ENCODE results near the gene CLINT1.

- no peak for TF ChIP-seq SP1 (CRISPR knock-in tag; conservative IDR thresholded peaks at IDR 0.05)
- no peak for TF ChIP-seq NR3C1 (CRISPR knock-in tag; conservative IDR thresholded peaks at IDR 0.05; ENCODE audit: low read depth)
- no peak for TF ChIP-seq ZBTB21 (CRISPR knock-in tag; IDR thresholded peaks at IDR 0.05; ENCODE audit: borderline replicate concordance)
- TF ChIP-seq CREB1 (CRISPR knock-in tag; IDR thresholded peaks at IDR 0.05): no peak
- no peak for TF ChIP-seq CTCF (IDR thresholded peaks at IDR 0.05)
- TF ChIP-seq ZNF138 (CRISPR knock-in tag; conservative IDR thresholded peaks at IDR 0.05): no peak
- TF ChIP-seq, protein P1, sequence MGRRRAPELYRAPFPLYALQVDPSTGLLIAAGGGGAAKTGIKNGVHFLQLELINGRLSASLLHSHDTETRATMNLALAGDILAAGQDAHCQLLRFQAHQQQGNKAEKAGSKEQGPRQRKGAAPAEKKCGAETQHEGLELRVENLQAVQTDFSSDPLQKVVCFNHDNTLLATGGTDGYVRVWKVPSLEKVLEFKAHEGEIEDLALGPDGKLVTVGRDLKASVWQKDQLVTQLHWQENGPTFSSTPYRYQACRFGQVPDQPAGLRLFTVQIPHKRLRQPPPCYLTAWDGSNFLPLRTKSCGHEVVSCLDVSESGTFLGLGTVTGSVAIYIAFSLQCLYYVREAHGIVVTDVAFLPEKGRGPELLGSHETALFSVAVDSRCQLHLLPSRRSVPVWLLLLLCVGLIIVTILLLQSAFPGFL (CRISPR knock-in tag; IDR thresholded peaks at IDR 0.05; ENCODE audit: borderline replicate concordance): no peak
- TF ChIP-seq USF2 (CRISPR knock-in tag; IDR thresholded peaks at IDR 0.05): no peak
- TF ChIP-seq JUN (CRISPR knock-in tag; IDR thresholded peaks at IDR 0.05): no peak
- no peak for TF ChIP-seq HMGXB4 (CRISPR knock-in tag; IDR thresholded peaks at IDR 0.05)
- TF ChIP-seq, protein P2, sequence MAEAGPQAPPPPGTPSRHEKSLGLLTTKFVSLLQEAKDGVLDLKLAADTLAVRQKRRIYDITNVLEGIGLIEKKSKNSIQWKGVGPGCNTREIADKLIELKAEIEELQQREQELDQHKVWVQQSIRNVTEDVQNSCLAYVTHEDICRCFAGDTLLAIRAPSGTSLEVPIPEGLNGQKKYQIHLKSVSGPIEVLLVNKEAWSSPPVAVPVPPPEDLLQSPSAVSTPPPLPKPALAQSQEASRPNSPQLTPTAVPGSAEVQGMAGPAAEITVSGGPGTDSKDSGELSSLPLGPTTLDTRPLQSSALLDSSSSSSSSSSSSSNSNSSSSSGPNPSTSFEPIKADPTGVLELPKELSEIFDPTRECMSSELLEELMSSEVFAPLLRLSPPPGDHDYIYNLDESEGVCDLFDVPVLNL (CRISPR knock-in tag; IDR thresholded peaks at IDR 0.05; ENCODE audit: borderline replicate concordance, low read depth): no peak
- TF ChIP-seq ZNF232 (CRISPR knock-in tag; IDR thresholded peaks at IDR 0.05): no peak
- no peak for TF ChIP-seq FOXP4 (CRISPR knock-in tag; IDR thresholded peaks at IDR 0.05)
Observed at GRCh38 chr5:157908459-157908858, 49.5 kb upstream of the CLINT1 start.

Data from WTC11 (cell line).